ENCODE measurements around the gene FKBP5. TPM values are rescaled to one million over a fixed set of nuclear protein-coding genes. Genes with fewer than 3 reads are reported as not detected.

FKBP5 gene
- total RNA-seq, 1 experiment from 2014 or later, result 33.9 TPM

DNA sequence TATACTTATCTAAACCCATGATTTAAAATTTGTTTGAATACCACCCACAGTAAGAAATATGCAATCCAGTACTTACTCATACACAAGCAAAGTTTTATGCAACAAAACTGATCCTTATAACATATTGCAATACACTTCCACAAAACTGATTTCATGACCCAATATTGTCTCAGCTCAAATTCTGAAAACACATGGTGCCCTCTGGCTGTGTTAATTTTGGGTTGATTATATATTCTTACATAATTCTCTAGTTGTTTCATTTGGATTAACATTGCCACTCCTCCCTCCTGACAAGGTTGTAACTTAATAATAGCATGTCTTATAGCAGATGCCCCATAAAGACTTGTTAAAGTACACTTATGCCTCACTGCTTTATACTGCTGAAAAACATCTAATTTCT lies 103.1 kb downstream of the FKBP5 start:
- H3K27me3 Mint-ChIP-seq (ENCODE audit: low read depth), result no peaks in the 10 kb centered on the region
- H3K36me3 Mint-ChIP-seq (ENCODE audit: insufficient read depth in 1 of 3, low read depth in 3 of 3), result peaks cover 1 to 32% (median 10%) of the 10 kb centered on the region in 3 experiments; a peak in 4 of 7 replicates
- Histone ChIP-seq H4K20me1 (ENCODE audit: control insufficient read depth, insufficient read depth, insufficient read length) (no peaks in the 10 kb centered on the region), H3K79me1 (ENCODE audit: insufficient read depth, low read depth, low read length, poor library complexity, severe bottlenecking) (no peaks in the 10 kb centered on the region), H3K9me3 (ENCODE audit: control insufficient read depth, low read depth, low read length) (no peaks in the 10 kb centered on the region), H3K79me2 (ENCODE audit: insufficient read depth, low read length) (no peaks in the 10 kb centered on the region), H3K4me2 (ENCODE audit: insufficient read depth, insufficient read length, low read length) (no peak overlapping the region), H3K18ac (ENCODE audit: insufficient read length, low read depth, low read length) (no peak overlapping the region), H3T11ph (ENCODE audit: low read length) (no peak overlapping the region), H2BK12ac (ENCODE audit: insufficient read length, low read depth, low read length) (no peak overlapping the region), H4K5ac (ENCODE audit: insufficient read length, low read depth, low read length) (no peak overlapping the region), H4K8ac (replicated peaks; ENCODE audit: insufficient read length, low read depth, low read length) (no peak overlapping the region), H4K91ac (ENCODE audit: insufficient read length, low read depth, low read length) (no peak overlapping the region), H3K4ac (ENCODE audit: low read depth, low read length) (no peak overlapping the region), H3K4me1 (ENCODE audit: insufficient read depth, low read length) (no peaks in the 10 kb centered on the region), H3K23me2 (ENCODE audit: insufficient read length, low read depth, low read length, poor library complexity, severe bottlenecking) (no peaks in the 10 kb centered on the region), H3K9ac (ENCODE audit: extremely low read depth, insufficient read length, low read length) (no peak overlapping the region), H2AFZ (ENCODE audit: low read length) (no peak overlapping the region), H3K14ac (ENCODE audit: insufficient read depth, low read length) (no peak overlapping the region), H2BK15ac (ENCODE audit: low read depth, low read length) (no peak overlapping the region), H3K56ac (ENCODE audit: insufficient read length, low read depth, low read length) (no peak overlapping the region), H2BK20ac (ENCODE audit: low read depth, low read length, poor library complexity, severe bottlenecking) (no peak overlapping the region), H2BK5ac (ENCODE audit: insufficient read length, low read length) (no peak overlapping the region), H2BK120ac (ENCODE audit: low read depth, low read length, poor library complexity, severe bottlenecking) (no peak overlapping the region), H2AK5ac (ENCODE audit: insufficient read length, low read length) (no peak overlapping the region), H3K27me3 (ENCODE audit: insufficient read depth, low read length) (no peaks in the 10 kb centered on the region), H3K27ac (ENCODE audit: insufficient read length, low read depth, low read length) (no peak overlapping the region), H3K23ac (ENCODE audit: insufficient read length, low read depth, low read length) (no peak overlapping the region)
- no peak overlapping the region for H3K4me3 Mint-ChIP-seq
- DNase-seq, result no peak
- no peak overlapping the region for H3K27ac Mint-ChIP-seq
- no peaks in the 10 kb centered on the region for H3K9me3 Mint-ChIP-seq
- peaks cover 5 to 9% of the 10 kb centered on the region in 2 experiments; a peak in 2 of 4 replicates for H3K4me1 Mint-ChIP-seq
- TF ChIP-seq, protein P1, sequence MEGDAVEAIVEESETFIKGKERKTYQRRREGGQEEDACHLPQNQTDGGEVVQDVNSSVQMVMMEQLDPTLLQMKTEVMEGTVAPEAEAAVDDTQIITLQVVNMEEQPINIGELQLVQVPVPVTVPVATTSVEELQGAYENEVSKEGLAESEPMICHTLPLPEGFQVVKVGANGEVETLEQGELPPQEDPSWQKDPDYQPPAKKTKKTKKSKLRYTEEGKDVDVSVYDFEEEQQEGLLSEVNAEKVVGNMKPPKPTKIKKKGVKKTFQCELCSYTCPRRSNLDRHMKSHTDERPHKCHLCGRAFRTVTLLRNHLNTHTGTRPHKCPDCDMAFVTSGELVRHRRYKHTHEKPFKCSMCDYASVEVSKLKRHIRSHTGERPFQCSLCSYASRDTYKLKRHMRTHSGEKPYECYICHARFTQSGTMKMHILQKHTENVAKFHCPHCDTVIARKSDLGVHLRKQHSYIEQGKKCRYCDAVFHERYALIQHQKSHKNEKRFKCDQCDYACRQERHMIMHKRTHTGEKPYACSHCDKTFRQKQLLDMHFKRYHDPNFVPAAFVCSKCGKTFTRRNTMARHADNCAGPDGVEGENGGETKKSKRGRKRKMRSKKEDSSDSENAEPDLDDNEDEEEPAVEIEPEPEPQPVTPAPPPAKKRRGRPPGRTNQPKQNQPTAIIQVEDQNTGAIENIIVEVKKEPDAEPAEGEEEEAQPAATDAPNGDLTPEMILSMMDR (conservative IDR thresholded peaks at IDR 0.05), result no peak
